ENCODE measurements around the gene SMC4.

DNA sequence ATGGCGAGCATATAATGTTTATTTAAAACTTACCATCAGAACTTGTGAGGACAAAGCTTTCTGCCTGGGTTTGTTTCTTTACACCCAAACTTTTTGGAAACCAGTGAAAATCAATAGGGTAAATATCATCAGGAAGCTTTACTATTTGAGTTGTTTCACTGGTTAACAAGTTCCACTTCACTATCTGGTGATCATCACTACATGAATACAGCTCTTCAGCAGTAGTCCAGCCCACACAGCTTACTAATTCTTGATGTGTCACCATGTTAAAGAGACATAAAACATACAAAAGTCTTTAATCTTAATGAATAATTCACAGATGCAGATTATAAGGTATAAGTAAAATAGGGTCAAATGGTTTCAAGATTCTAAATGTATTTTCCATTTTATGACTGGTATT is 18.0 kb upstream of the SMC4 start:
- no peak for TF ChIP-seq CTCF (IDR thresholded peaks at IDR 0.05)
- TF ChIP-seq POLR2A (IDR thresholded peaks at IDR 0.05): no peak
- TF ChIP-seq EP300 (IDR thresholded peaks at IDR 0.05): no peak
